Neural crest cell (in vitro differentiated cells): ENCODE results near the gene ARHGEF4. TPM values are rescaled to one million over a fixed set of nuclear protein-coding genes. Genes with fewer than 3 reads are reported as not detected.

Experiments used
- DNase-seq: peaks from one replicate; pipeline ENCODE4 v3.0.0; 2021; ENCODE audit warnings: low read depth, mixed read lengths, low spot score
- H3K27ac Mint-ChIP-seq: one replicate; pipeline ENCODE4 v1.8.0; 2021; ENCODE audit warnings: mild to moderate bottlenecking, mixed read lengths; ENCODE audit not compliant: unreplicated experiment
- H3K27me3 Mint-ChIP-seq: 2 replicates; pipeline ENCODE4 v1.8.0; 2021; ENCODE audit warnings: low read depth, mild to moderate bottlenecking, mixed read lengths
- H3K36me3 Mint-ChIP-seq: 2 replicates; pipeline ENCODE4 v1.8.0; 2021; ENCODE audit warnings: low read depth, mild to moderate bottlenecking, mixed read lengths
- H3K4me1 Mint-ChIP-seq: 2 replicates; pipeline ENCODE4 v1.8.0; 2021; ENCODE audit warnings: mixed read lengths
- H3K4me3 Mint-ChIP-seq: one replicate; pipeline ENCODE4 v1.8.0; 2021; ENCODE audit warnings: mild to moderate bottlenecking, mixed read lengths
- H3K9me3 Mint-ChIP-seq: 2 replicates; pipeline ENCODE4 v1.8.0; 2021; ENCODE audit warnings: mixed read lengths
- total RNA-seq: library from RNA; stranded (reverse); gene quantifications from 2 replicates; pipeline ENCODE4 v1.2.1, GENCODE V29; 2021
- TF ChIP-seq, protein P1 (sequence below): fragments of 200-600 bp; sonication (generic); conservative IDR thresholded peaks from 2 replicates; pipeline ENCODE4 v1.5.0; 2021; ENCODE audit warnings: antibody characterized with exemption, mild to moderate bottlenecking

The ARHGEF4 gene
- total RNA-seq, 1 donor from 2014 or later: 22.1 TPM

DNA sequence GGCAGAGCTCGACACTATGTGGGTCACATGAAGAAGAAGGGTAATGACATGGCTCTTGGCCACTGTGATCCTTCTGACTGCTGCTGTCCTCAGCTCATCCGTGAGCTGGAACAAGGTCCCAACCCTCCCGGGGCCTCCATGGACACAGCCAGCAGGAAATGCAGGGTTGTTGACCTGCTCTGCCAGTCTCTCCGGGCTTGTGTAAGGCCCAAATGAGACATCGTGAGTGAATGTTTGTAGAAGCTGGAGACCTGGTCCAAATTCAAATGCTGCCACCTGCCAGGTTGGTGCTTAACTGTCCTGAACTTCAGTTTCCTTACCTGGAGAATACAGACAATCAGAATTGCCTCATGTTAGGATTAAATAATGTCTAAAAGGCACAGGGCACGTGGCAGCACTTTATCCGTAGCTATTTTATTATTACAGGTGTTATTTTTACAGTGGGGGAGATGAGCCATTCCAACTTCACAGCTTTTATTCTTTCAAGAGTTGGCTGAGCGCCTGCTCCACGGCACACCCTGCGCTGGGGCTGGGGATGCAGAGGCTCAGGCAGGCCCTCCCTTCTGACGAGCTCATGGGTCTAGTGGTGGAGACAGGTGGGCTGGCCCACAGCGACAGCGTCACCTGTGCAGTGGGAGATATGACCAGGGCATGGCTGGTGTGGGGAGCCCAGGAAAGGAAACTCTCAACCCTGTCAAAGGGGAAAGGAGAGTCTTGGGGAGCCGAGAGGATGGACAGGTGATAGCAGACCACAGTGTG is 15.1 kb downstream of the ARHGEF4 start:
- H3K4me1 Mint-ChIP-seq: peaks cover 4% of the 10 kb centered on the region
- TF ChIP-seq, protein P1, sequence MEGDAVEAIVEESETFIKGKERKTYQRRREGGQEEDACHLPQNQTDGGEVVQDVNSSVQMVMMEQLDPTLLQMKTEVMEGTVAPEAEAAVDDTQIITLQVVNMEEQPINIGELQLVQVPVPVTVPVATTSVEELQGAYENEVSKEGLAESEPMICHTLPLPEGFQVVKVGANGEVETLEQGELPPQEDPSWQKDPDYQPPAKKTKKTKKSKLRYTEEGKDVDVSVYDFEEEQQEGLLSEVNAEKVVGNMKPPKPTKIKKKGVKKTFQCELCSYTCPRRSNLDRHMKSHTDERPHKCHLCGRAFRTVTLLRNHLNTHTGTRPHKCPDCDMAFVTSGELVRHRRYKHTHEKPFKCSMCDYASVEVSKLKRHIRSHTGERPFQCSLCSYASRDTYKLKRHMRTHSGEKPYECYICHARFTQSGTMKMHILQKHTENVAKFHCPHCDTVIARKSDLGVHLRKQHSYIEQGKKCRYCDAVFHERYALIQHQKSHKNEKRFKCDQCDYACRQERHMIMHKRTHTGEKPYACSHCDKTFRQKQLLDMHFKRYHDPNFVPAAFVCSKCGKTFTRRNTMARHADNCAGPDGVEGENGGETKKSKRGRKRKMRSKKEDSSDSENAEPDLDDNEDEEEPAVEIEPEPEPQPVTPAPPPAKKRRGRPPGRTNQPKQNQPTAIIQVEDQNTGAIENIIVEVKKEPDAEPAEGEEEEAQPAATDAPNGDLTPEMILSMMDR: no peak
- H3K36me3 Mint-ChIP-seq: peaks cover 3% of the 10 kb centered on the region
- no peaks in the 10 kb centered on the region for H3K9me3 Mint-ChIP-seq
- no peak for DNase-seq
- H3K4me3 Mint-ChIP-seq: no peak overlapping the region
- no peaks in the 10 kb centered on the region for H3K27me3 Mint-ChIP-seq
- H3K27ac Mint-ChIP-seq: no peak overlapping the region

DNA sequence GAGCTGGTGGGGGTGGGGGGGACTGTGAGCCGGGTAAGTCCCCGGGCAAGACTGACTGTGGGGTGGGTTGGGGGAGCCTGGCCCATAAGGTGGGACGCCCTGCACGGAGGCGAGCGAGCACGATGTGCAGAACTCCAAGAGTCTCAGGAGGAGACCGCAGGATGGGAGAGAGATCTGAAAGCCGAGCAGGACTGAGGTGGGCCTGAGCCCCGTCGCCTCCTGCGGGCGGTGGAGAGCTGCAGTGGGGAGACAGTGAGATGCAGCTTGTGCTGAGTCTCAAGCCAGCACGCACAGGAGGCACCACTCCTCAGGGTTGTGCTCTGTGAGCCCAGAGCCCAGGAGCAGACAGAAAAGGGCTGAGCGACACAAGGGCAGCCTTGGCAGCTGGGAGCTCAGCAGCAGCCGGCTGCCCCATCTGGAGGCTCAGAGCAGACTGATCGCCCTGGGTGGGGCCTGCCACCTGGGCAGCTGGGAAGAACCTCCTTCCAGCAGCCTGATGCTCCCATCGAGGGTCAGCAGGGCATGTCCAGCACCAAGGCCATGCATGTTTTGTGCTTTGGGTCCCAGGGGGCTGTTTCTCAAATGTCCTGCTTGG is 15.9 kb downstream of the ARHGEF4 start:
- TF ChIP-seq, protein P1: no peak
- no peaks in the 10 kb centered on the region for H3K27me3 Mint-ChIP-seq
- no peak for DNase-seq
- H3K4me3 Mint-ChIP-seq: no peak overlapping the region
- H3K9me3 Mint-ChIP-seq: no peaks in the 10 kb centered on the region
- H3K27ac Mint-ChIP-seq: no peak overlapping the region
- peaks cover 4% of the 10 kb centered on the region for H3K4me1 Mint-ChIP-seq
- peaks cover 3% of the 10 kb centered on the region for H3K36me3 Mint-ChIP-seq

DNA sequence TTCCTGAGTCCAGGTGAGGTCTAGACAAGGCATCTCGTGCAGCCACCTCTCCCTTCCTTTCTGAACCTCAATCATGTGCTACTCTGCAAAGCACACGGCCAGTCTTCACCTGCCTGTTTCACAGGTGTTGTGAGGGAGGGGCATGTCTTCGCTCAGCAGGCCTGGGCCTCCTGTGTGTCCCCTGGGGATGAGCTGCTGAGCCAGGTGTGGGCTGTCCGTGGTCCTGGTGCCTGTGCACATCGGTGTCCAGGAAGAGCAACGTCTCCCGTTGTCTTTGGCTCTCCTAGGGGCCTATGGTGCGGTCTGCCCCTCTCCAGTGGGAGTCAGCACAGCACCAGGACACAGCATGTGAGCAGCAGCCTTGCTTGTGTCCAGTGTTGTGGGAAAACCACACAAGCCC is 16.7 kb downstream of the ARHGEF4 start:
- Mint-ChIP-seq H3K27me3 (no peaks in the 10 kb centered on the region), H3K27ac (no peak overlapping the region), H3K36me3 (peaks cover 3% of the 10 kb centered on the region), H3K9me3 (no peaks in the 10 kb centered on the region), H3K4me3 (no peak overlapping the region), H3K4me1 (peaks cover 4% of the 10 kb centered on the region)
- TF ChIP-seq, protein P1: no peak
- no peak for DNase-seq

DNA sequence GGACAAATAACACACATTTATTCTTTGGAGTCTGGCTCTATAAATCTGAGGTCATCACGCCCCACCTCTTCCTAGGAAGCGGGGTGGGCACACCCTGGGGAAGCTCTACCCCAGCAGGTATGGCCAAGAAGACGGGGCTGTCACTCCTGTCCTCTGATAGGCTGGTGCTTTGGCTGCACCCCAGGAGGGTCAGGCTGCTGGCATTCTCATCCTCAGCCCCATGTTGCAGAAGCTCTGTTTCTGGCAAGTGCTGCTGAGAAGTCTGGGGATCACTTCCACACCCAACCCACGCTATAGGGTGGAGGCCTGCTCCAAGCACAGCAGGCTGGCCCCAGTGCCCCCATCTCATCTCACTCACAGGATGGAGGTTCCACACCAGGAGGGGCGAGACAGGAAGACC is 17.6 kb downstream of the ARHGEF4 start:
- Mint-ChIP-seq H3K4me3 (no peak overlapping the region), H3K9me3 (no peaks in the 10 kb centered on the region), H3K27ac (no peak overlapping the region), H3K4me1 (peaks cover 4% of the 10 kb centered on the region), H3K36me3 (peaks cover 3% of the 10 kb centered on the region), H3K27me3 (no peaks in the 10 kb centered on the region)
- TF ChIP-seq, protein P1: no peak
- no peak for DNase-seq

DNA sequence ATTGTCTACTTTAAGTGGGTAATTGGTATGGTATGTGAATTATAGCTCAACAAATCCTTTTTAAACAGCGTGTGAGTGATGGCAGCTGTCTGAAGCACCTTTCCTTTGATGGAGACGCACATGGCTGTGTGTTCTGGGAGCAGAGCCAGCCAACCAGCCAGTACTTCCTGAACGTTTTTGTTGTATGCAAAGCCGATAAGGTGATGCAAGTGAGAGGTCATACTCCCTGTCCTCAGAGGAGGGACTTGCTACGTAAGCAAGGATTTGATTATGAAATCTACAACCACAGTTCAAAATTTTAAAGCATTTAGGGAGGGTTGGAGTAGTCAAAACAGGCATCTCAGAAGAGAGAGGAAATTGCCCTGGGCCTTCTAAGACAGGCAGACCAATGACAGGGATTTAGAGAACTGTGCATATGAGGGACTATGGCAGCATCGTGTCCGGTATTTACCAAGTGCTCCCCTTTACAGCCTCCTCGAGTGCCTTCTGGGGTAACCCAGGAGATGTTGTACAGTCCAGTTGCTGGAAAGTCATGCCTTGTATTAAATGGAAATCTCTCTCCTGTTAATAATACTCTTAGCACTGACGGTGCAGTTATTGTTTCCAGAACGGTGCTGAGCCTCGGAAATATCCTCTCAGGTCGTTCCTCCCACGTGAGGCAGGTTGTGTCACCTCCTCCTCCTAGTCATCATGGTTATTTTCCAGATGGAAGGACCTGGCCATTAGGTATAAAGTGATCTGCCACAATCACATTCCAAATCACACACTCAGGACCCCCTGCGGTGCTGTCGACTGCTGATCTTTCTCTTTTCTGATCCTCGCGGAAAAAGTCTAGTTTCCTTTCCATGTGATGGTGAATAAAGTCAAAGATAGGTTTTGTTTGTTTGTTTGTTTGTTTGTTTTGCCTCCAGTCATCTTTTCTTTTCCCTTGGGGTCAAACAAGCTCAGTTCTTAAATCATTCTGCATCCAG is 28.4 kb downstream of the ARHGEF4 start:
- no peak overlapping the region for H3K4me3 Mint-ChIP-seq
- H3K27ac Mint-ChIP-seq: no peak overlapping the region
- no peak for DNase-seq
- no peaks in the 10 kb centered on the region for H3K9me3 Mint-ChIP-seq
- H3K4me1 Mint-ChIP-seq: peaks cover 20% of the 10 kb centered on the region
- no peaks in the 10 kb centered on the region for H3K36me3 Mint-ChIP-seq
- H3K27me3 Mint-ChIP-seq: no peaks in the 10 kb centered on the region
- TF ChIP-seq, protein P1: no peak
